Activated B cell treated with CpG ODN at 0.5 μM for 24 hours (primary cell): ENCODE data around the gene BRD1. TPM values are rescaled to one million over a fixed set of nuclear protein-coding genes. Genes with fewer than 3 reads are reported as not detected.

ENCODE experiments used
- ATAC-seq: fragments of 200-7000 bp; cut with Tn5 transposase; one replicate; pipeline ENCODE4 v1.10.0; 2021; ENCODE audit warnings: low read depth, mild to moderate bottlenecking, moderate library complexity
- CTCF ChIA-PET: fragments of 350-600 bp; sonication (Branson Sonifier 250); formaldehyde crosslinking; loops from one replicate; lab custom pipeline; 2021; ENCODE audit warnings: antibody characterized with exemption; lab: Charles Lee
- POLR2A ChIA-PET: fragments of 350-600 bp; sonication (Branson Sonifier 250); formaldehyde crosslinking; loops from one replicate; lab custom pipeline; 2021; ENCODE audit warnings: antibody characterized with exemption; lab: Charles Lee
- DNase-seq: peaks from one replicate; pipeline ENCODE4 v3.0.0; 2022
- H3K27ac Mint-ChIP-seq: one replicate; pipeline ENCODE4 v1.8.0; 2020; ENCODE audit warnings: mixed read lengths
- H3K27me3 Mint-ChIP-seq: one replicate; pipeline ENCODE4 v1.8.0; 2021; ENCODE audit warnings: mixed read lengths
- H3K36me3 Mint-ChIP-seq: one replicate; pipeline ENCODE4 v1.8.0; 2021; ENCODE audit warnings: low read depth, mixed read lengths
- H3K4me1 Mint-ChIP-seq: one replicate; pipeline ENCODE4 v1.8.0; 2021; ENCODE audit warnings: mixed read lengths
- H3K4me3 Mint-ChIP-seq: one replicate; pipeline ENCODE4 v1.8.0; 2020; ENCODE audit warnings: mild to moderate bottlenecking, mixed read lengths
- H3K9me3 Mint-ChIP-seq: one replicate; pipeline ENCODE4 v1.8.0; 2020; ENCODE audit warnings: mixed read lengths
- intact Hi-C: fragments of 100-400 bp; cut with micrococcal nuclease; formaldehyde crosslinking; loops from one replicate; pipeline ENCODE4 v1.15.1; 2024
- total RNA-seq: library from RNA; stranded (reverse); gene quantifications from 2 replicates; pipeline ENCODE4 v1.2.3, GENCODE V29; 2022
- TF ChIP-seq, protein P1 (sequence below): fragments of 200-600 bp; IDR thresholded peaks from one replicate; pipeline ENCODE4 v1.8.0; 2022; ENCODE audit warnings: antibody characterized with exemption, mild to moderate bottlenecking

BRD1 gene
- total RNA-seq, 1 donor from 2014 or later: 45.8 TPM

DNA sequence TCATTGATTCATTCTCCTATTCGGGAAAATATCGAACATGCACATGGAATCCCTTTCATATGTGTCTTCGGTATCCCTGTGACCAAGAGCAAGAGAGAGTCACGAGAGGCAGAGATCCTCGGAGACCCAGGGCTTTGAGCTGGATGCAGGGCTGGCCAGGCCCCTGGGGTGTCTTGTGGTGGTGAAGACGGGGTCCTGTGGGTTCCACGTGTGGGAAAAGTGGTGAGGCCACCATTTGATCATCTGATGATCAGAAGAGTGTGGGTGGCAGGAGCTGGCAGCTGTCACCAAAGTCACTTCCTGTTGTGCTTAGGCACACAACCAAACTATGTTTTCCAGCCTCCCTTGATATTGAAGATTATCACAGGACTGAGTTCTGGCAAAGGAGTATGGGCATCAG is 94.0 kb downstream of the BRD1 start:
- TF ChIP-seq, protein P1, sequence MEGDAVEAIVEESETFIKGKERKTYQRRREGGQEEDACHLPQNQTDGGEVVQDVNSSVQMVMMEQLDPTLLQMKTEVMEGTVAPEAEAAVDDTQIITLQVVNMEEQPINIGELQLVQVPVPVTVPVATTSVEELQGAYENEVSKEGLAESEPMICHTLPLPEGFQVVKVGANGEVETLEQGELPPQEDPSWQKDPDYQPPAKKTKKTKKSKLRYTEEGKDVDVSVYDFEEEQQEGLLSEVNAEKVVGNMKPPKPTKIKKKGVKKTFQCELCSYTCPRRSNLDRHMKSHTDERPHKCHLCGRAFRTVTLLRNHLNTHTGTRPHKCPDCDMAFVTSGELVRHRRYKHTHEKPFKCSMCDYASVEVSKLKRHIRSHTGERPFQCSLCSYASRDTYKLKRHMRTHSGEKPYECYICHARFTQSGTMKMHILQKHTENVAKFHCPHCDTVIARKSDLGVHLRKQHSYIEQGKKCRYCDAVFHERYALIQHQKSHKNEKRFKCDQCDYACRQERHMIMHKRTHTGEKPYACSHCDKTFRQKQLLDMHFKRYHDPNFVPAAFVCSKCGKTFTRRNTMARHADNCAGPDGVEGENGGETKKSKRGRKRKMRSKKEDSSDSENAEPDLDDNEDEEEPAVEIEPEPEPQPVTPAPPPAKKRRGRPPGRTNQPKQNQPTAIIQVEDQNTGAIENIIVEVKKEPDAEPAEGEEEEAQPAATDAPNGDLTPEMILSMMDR: no peak
- H3K36me3 Mint-ChIP-seq: no peaks in the 10 kb centered on the region
- ATAC-seq: no peak
- ChIA-PET POLR2A (no interaction called here), CTCF (no interaction called here)
- no peak overlapping the region for H3K4me3 Mint-ChIP-seq
- H3K27me3 Mint-ChIP-seq: peaks cover 38% of the 10 kb centered on the region
- no peak for DNase-seq
- H3K27ac Mint-ChIP-seq: no peak overlapping the region
- intact Hi-C loops: no loop called here
- H3K9me3 Mint-ChIP-seq: peaks cover 4% of the 10 kb centered on the region
- H3K4me1 Mint-ChIP-seq: no peaks in the 10 kb centered on the region

DNA sequence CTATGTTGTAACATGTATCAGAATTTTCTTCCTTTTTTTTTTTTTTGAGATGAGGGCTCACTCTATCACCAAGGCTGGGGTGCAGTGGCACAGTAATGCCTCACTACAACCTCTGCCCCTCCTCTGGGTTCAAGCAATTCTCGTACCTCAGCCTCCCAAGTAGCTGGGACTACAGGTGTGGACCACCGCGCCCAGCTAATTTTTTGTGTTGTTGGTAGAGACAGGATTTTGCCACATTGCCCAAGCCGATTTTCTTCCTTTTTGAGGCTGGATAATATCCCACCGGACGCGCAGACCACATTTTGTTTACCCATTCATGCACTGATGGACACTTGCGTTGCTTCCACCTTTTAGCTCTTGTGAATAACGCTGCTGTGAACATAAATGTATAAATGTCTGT is 97.0 kb downstream of the BRD1 start:
- CTCF ChIA-PET: no interaction called here
- H3K36me3 Mint-ChIP-seq: no peaks in the 10 kb centered on the region
- no peak overlapping the region for H3K27ac Mint-ChIP-seq
- peaks cover 4% of the 10 kb centered on the region for H3K9me3 Mint-ChIP-seq
- peaks cover 49% of the 10 kb centered on the region for H3K27me3 Mint-ChIP-seq
- DNase-seq (no peak), ATAC-seq (no peak)
- H3K4me3 Mint-ChIP-seq: no peak overlapping the region
- TF ChIP-seq, protein P1: no peak
- peaks cover 1% of the 10 kb centered on the region for H3K4me1 Mint-ChIP-seq
- POLR2A ChIA-PET: no interaction called here
- intact Hi-C loops: no loop called here

DNA sequence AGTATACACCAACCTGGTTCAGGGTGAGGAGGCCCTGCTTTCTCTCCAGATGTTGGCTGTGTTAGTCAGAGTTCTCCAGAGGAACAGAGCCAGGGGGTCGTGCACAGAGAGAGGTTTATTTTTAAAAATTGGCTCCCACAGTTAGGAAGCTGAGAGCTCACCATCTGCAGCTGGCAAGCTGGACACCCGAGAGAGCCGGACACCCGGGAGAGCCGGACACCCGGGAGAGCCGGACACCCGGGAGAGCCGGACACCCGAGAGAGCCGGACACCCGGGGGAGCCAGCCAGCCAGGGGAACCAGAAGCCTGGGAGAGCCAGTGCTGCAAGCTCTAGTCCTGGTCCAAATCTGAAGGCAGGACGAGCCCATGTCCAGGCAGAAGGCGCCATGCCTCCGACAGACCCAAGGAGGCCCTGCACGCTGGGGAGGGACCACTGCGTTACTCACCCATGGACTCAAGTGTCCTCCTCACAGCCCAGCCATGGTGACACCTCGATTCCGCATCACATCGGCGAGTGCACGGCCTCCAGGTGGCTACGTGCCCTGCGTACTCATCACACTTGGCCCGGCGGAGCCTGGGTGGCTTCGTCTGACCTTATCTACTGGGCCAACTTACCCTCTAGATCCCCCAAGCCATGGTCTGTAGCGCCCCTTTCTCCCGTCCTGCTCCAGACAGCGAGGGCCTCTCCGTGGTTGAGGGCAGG is 99.0 kb downstream of the BRD1 start:
- Mint-ChIP-seq H3K27ac (no peak overlapping the region), H3K4me1 (peaks cover 8% of the 10 kb centered on the region), H3K27me3 (peaks cover 45% of the 10 kb centered on the region), H3K36me3 (no peaks in the 10 kb centered on the region), H3K9me3 (peaks cover 4% of the 10 kb centered on the region), H3K4me3 (no peak overlapping the region)
- DNase-seq (no peak), ATAC-seq (no peak)
- CTCF ChIA-PET: no interaction called here
- intact Hi-C loops: loop anchor here (10.0 kb wide), 1 partner anchor 424 kb away; no protein-coding TSS in a partner anchor
- TF ChIP-seq, protein P1: no peak
- POLR2A ChIA-PET: no interaction called here

DNA sequence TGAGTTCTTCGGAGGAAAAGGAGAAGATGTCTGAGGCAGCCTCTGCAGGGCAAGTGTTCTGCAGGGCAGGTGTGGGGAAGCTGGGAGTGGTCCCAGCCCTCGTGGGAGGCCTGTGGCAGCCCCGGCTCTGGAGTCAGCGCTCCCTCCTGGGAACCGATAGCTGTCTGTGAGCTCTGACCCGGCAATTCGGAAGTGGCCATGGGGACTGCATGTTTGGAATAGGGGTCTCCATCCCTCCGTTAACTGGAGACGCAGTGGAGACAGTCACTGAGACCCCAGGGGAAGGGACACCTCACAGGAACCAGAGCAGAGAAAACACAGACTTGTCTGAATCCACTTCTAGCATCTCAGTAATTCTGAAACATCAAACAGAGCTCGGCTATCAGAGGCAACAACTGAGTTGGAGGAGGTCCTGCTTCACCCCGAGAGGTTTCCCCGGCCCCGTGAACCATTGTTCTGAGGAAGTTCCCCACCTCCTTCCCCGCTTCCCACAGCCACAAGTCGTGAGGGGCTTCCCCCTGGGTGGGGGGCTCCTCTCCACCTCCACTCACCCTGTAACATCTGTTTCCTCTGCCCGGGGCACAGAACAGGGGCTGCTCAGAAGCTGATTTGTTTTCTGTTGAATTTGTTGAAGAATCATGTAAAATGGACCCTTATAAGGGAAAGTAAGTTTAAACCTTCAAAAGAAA is 99.6 kb downstream of the BRD1 start:
- Mint-ChIP-seq H3K27me3 (peaks cover 44% of the 10 kb centered on the region), H3K36me3 (no peaks in the 10 kb centered on the region), H3K9me3 (peaks cover 4% of the 10 kb centered on the region), H3K4me1 (peaks cover 8% of the 10 kb centered on the region), H3K4me3 (no peak overlapping the region), H3K27ac (no peak overlapping the region)
- intact Hi-C loops: loop anchor here (10.0 kb wide), 1 partner anchor 423 kb away; no protein-coding TSS in a partner anchor
- no peak for ATAC-seq
- TF ChIP-seq, protein P1: no peak
- DNase-seq: no peak
- CTCF ChIA-PET: no interaction called here
- POLR2A ChIA-PET: no interaction called here

DNA sequence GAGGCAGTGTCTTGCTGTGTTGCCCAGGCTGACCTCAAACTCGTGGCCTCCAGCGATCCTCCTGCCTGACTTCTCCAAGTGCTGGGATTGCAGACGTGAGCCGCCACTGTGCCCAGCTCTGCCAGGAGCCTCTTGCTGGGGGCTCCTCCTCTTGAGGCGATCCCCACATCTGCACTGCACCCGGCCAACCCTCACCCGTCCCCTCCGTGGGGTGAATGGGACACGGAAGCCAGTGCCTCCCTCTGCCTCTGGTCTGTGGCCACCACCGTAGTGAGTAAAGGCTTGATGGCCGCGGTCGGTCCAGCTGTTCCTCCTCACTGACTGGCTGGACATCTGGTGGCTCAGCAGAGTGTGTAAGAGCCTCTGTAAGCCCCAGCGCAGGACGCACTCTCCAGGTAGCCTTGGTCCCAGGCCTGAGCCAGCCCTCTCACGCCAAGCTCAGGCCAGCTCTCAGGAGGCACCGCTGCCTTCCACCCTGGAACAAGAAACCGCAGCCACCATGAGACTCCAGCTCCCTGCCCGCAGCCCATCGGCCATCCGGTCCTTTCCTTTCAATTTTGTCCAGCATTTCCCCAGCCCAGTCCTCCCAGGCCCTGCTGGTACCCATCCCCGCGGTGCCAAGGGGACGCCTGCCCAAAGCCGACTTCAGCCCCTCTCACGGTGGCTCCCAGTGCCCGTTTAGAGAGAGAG is 100.3 kb downstream of the BRD1 start:
- CTCF ChIA-PET: no interaction called here
- Mint-ChIP-seq H3K27me3 (peaks cover 40% of the 10 kb centered on the region), H3K4me1 (peaks cover 8% of the 10 kb centered on the region), H3K27ac (no peak overlapping the region), H3K4me3 (no peak overlapping the region), H3K36me3 (no peaks in the 10 kb centered on the region), H3K9me3 (peaks cover 4% of the 10 kb centered on the region)
- no peak for ATAC-seq
- TF ChIP-seq, protein P1: no peak
- no peak for DNase-seq
- POLR2A ChIA-PET: no interaction called here
- intact Hi-C loops: loop anchor here (10.0 kb wide), 1 partner anchor 423 kb away; no protein-coding TSS in a partner anchor
